HEK293 (cell line): ENCODE measurements around the gene MAK.
A peak's percentile ranks its signal among the peaks of the same experiment; 100 is the strongest.

Experiments used
- CTCF ChIA-PET: fragments of 350-600 bp; formaldehyde crosslinking; extraction: SDS; loops from one replicate; lab custom pipeline; 2021; ENCODE audit warnings: antibody characterized with exemption; lab: Yijun Ruan, JAX
- POLR2A ChIA-PET: fragments of 300-600 bp; formaldehyde crosslinking; extraction: SDS; loops from one replicate; lab custom pipeline; 2020; ENCODE audit warnings: antibody characterized with exemption, inconsistent platforms; lab: Yijun Ruan, JAX
- H3K27ac ChIP-seq: fragments of 200-500 bp; sonication (Bioruptor generic); 2 replicates; pipeline ENCODE4 v1.5.1; 2014; ENCODE audit warnings: low read depth, low read length, control low read depth, inconsistent platforms; ENCODE audit errors: extremely low read depth
- H3K36me3 ChIP-seq, 2 experiments: fragments of 200-500 bp in 1 of 2; sonication (Bioruptor generic) in 1 of 2; 1 replicate in 1 of 2; 2 replicates in 1 of 2; pipeline ENCODE4 v1.5.1; 2014 to 2017; ENCODE audit warnings: inconsistent platforms in 2 of 2, low read length in 2 of 2; ENCODE audit not compliant: control insufficient read depth in 2 of 2, insufficient read depth in 1 of 2
- H3K4me1 ChIP-seq: fragments of 200-500 bp; sonication (Bioruptor generic); 2 replicates; pipeline ENCODE4 v1.5.1; 2014; ENCODE audit warnings: mild to moderate bottlenecking, low read length, inconsistent platforms; ENCODE audit not compliant: control insufficient read depth, insufficient read depth
- H3K4me3 ChIP-seq: 2 replicates; pipeline ENCODE4 v1.5.1; 2011; ENCODE audit warnings: low read depth, mild to moderate bottlenecking, control low read depth, low read length, moderate library complexity
- H3K9me3 ChIP-seq: fragments of 200-500 bp; sonication (Bioruptor generic); 2 replicates; pipeline ENCODE4 v1.5.1; 2014; ENCODE audit warnings: low read depth, low read length, inconsistent platforms; ENCODE audit not compliant: control insufficient read depth, insufficient read depth
- BCL11B ChIP-seq: fragments of 450-650 bp; formaldehyde crosslinking; IDR thresholded peaks from 2 replicates; pipeline ENCODE4 v1.5.1; 2016; ENCODE audit warnings: low read depth, missing biosample characterization, missing genetic modification characterization
- CTCF ChIP-seq: fragments of 450-650 bp; formaldehyde crosslinking; IDR thresholded peaks from 2 replicates; pipeline ENCODE4 v1.5.1; 2016; ENCODE audit warnings: missing biosample characterization, missing genetic modification characterization
- GLI4 ChIP-seq: fragments of 450-650 bp; formaldehyde crosslinking; IDR thresholded peaks from 2 replicates; pipeline ENCODE4 v1.5.1; 2016; ENCODE audit warnings: missing biosample characterization, missing genetic modification characterization
- IKZF3 ChIP-seq: fragments of 450-650 bp; IDR thresholded peaks from 2 replicates; pipeline ENCODE4 v1.5.0; 2018; ENCODE audit warnings: missing biosample characterization, mild to moderate bottlenecking, missing genetic modification characterization, moderate library complexity
- KLF7 ChIP-seq: fragments of 450-650 bp; formaldehyde crosslinking; IDR thresholded peaks from 2 replicates; pipeline ENCODE4 v1.5.1; 2016; ENCODE audit warnings: missing biosample characterization, missing genetic modification characterization, borderline replicate concordance
- OSR2 ChIP-seq: fragments of 450-650 bp; formaldehyde crosslinking; IDR thresholded peaks from 2 replicates; pipeline ENCODE4 v1.5.1; 2016; ENCODE audit warnings: missing biosample characterization, missing genetic modification characterization
- PRDM6 ChIP-seq: fragments of 450-650 bp; formaldehyde crosslinking; IDR thresholded peaks from 2 replicates; pipeline ENCODE4 v1.5.1; 2017; ENCODE audit warnings: missing biosample characterization, missing genetic modification characterization
- REST ChIP-seq: fragments of 450-650 bp; formaldehyde crosslinking; IDR thresholded peaks from 2 replicates; pipeline ENCODE4 v1.5.1; 2016; ENCODE audit warnings: missing biosample characterization, missing genetic modification characterization
- TCF7L2 ChIP-seq: IDR thresholded peaks from 2 replicates; pipeline ENCODE4 v1.6.1; 2011; ENCODE audit warnings: low read depth, mild to moderate bottlenecking, inconsistent platforms, low read length, moderate library complexity, borderline replicate concordance
- ZNF146 ChIP-seq: fragments of 450-650 bp; formaldehyde crosslinking; IDR thresholded peaks from 2 replicates; pipeline ENCODE4 v1.5.1; 2016; ENCODE audit warnings: missing biosample characterization, missing genetic modification characterization
- ZNF223 ChIP-seq: fragments of 450-650 bp; formaldehyde crosslinking; IDR thresholded peaks from 2 replicates; pipeline ENCODE4 v1.5.1; 2016; ENCODE audit warnings: missing biosample characterization, missing genetic modification characterization
- ZNF521 ChIP-seq: fragments of 450-650 bp; formaldehyde crosslinking; IDR thresholded peaks from 2 replicates; pipeline ENCODE4 v1.5.1; 2017; ENCODE audit warnings: missing biosample characterization, mild to moderate bottlenecking, missing genetic modification characterization
- ZNF585B ChIP-seq: fragments of 450-650 bp; formaldehyde crosslinking; IDR thresholded peaks from 2 replicates; pipeline ENCODE4 v1.5.1; 2016; ENCODE audit warnings: missing biosample characterization, missing genetic modification characterization
- ZNF792 ChIP-seq: fragments of 450-650 bp; formaldehyde crosslinking; IDR thresholded peaks from 2 replicates; pipeline ENCODE4 v1.5.1; 2016; ENCODE audit warnings: missing biosample characterization, missing genetic modification characterization
- TF ChIP-seq, protein P1 (sequence below): fragments of 450-650 bp; formaldehyde crosslinking; IDR thresholded peaks from 2 replicates; pipeline ENCODE4 v1.5.1; 2016; ENCODE audit warnings: missing biosample characterization, missing genetic modification characterization

Gene MAK

DNA sequence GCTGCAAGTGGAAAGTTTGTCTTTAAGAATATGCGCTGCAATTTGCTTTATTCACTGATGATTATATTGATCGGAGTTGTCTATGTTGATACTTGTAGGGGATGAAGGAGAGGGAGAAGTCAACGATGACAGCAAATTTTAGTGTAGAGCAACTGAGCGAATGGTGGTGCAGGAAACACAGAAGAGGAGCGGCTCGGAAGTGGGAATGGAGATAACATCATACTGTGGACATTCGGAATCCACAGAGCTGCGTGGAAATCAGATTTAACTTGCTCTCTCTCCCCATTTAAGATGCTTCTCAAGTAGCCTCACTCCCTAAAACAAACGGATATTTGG, 91.5 kb downstream of the MAK start:
- H3K4me3 ChIP-seq = peak overlapping the region; percentile 83
- no peaks in the 10 kb centered on the region for H3K9me3 ChIP-seq
- TF ChIP-seq OSR2 (0 out of 2 replicates have a peak, but pooled peaks have one; percentile 34), ZNF223 (tag by site-specific recombination) (peak; percentile 93), KLF7 (tag by site-specific recombination) (no peak)
- peaks cover 0 to 29% of the 10 kb centered on the region in 2 experiments; a peak in 2 of 3 replicates for H3K36me3 ChIP-seq
- H3K4me1 ChIP-seq = peaks cover 7% of the 10 kb centered on the region; the same call in 1 of the 2 replicates
- peak overlapping the region; percentile 67; the same call in 1 of the 2 replicates for H3K27ac ChIP-seq
- POLR2A ChIA-PET = interaction anchor here (0.6 to 4.6 kb wide), 10 partner anchors 9 to 236 kb away, joined by 3 to 82 read pairs (median 4); partner anchors contain the start of genes C6orf52, GCNT2, PAK1IP1 and TMEM14C
- CTCF ChIA-PET = interaction anchor here (0.9 to 2.5 kb wide), 6 partner anchors 9 to 236 kb away, joined by 3 to 9 read pairs (median 5); no protein-coding TSS in a partner anchor

GRCh38 chr6:10745116-10745515, 93.2 kb downstream of the MAK start:
- CTCF ChIA-PET = interaction anchor here (0.6 kb wide), 1 partner anchor 12 kb away, joined by 3 read pairs; no protein-coding TSS in a partner anchor
- Histone ChIP-seq H3K4me1 (peaks cover 7% of the 10 kb centered on the region; the same call in 1 of the 2 replicates), H3K36me3 (peaks cover 0 to 14% of the 10 kb centered on the region in 2 experiments; a peak in 2 of 3 replicates), H3K27ac (no peak overlapping the region), H3K9me3 (no peaks in the 10 kb centered on the region), H3K4me3 (no peak overlapping the region)
- POLR2A ChIA-PET = no interaction called here
- TF ChIP-seq BCL11B (tag by site-specific recombination) (no peak), ZNF792 (tag by site-specific recombination) (no peak), IKZF3 (tag by site-specific recombination) (no peak), ZNF521 (tag by site-specific recombination) (no peak), GLI4 (tag by site-specific recombination) (no peak), TCF7L2 (no peak), PRDM6 (tag by site-specific recombination) (no peak), ZNF146 (tag by site-specific recombination) (no peak), CTCF (tag by site-specific recombination) (no peak), ZNF585B (tag by site-specific recombination) (no peak)
- TF ChIP-seq, protein P1, sequence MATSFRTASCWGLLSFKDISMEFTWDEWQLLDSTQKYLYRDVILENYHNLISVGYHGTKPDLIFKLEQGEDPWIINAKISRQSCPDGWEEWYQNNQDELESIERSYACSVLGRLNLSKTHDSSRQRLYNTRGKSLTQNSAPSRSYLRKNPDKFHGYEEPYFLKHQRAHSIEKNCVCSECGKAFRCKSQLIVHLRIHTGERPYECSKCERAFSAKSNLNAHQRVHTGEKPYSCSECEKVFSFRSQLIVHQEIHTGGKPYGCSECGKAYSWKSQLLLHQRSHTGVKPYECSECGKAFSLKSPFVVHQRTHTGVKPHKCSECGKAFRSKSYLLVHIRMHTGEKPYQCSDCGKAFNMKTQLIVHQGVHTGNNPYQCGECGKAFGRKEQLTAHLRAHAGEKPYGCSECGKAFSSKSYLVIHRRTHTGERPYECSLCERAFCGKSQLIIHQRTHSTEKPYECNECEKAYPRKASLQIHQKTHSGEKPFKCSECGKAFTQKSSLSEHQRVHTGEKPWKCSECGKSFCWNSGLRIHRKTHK (tag by site-specific recombination) = no peak

DNA sequence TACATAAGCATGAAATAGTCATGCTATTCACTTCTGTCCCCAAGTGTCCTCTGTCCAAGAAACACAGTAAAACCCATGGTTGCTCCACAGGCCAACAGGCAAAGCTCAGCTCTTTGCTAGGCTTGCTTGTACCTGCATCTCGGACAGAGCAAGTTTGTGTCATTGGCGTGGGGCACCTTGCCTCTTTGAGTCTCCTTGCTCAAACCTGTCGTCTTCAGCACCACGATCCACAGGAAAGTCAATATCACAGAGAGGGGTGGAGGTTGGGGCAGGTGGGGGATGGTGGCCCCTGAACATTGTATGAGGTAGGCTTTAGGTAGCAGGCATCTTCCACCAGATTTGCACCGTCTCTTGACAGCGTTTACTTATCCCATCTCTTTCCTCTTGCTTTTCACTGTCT, 94.8 kb downstream of the MAK start:
- H3K36me3 ChIP-seq = no peaks in the 10 kb centered on the region; a peak in 1 of 3 replicates
- CTCF ChIA-PET = interaction anchor here (0.8 kb wide), 1 partner anchor 20 kb away, joined by 4 read pairs; no protein-coding TSS in a partner anchor
- H3K27ac ChIP-seq = no peak overlapping the region
- POLR2A ChIA-PET = interaction anchor here (0.8 to 0.9 kb wide), 2 partner anchors 21 to 223 kb away, joined by 4 read pairs; partner anchors contain the start of gene TMEM14C
- no peak overlapping the region for H3K4me3 ChIP-seq
- peaks cover 5% of the 10 kb centered on the region; the same call in 1 of the 2 replicates for H3K4me1 ChIP-seq
- TF ChIP-seq REST (tag by site-specific recombination) (peak; percentile 97), TCF7L2 (no peak)
- H3K9me3 ChIP-seq = no peaks in the 10 kb centered on the region
